GM12878 (cell line): Measurements from ENCODE around the gene PLPPR1. TPM values are rescaled to one million over a fixed set of nuclear protein-coding genes. Genes with fewer than 3 reads are reported as not detected.

Source experiments
- ATAC-seq: fragments of 200-7000 bp; cut with Tn5 transposase; 3 replicates; pipeline ENCODE4 v1.9.1; 2020; ENCODE audit warnings: mild to moderate bottlenecking, moderate library complexity
- BruUV-seq: library from RNA; stranded (reverse); fragments of 400-500 nt; replicated peaks from 2 replicates; lab custom pipeline; 2021; lab: Mats Ljungman, UMichigan
- CTCF ChIA-PET: fragments of 300-600 bp; sonication (Branson Sonifier 250); formaldehyde crosslinking; extraction: SDS; loops from one replicate; lab custom pipeline; 2021; ENCODE audit warnings: inconsistent platforms; lab: Yijun Ruan, JAX
- POLR2A ChIA-PET: fragments of 350-600 bp; formaldehyde crosslinking; extraction: SDS; loops from one replicate; lab custom pipeline; 2021; ENCODE audit warnings: inconsistent platforms; lab: Charles Lee
- RAD21 ChIA-PET: fragments of 300-600 bp; sonication (Branson Sonifier 250); formaldehyde crosslinking; loops from one replicate; lab custom pipeline; 2023; ENCODE audit warnings: antibody characterized with exemption; ENCODE audit not compliant: unreplicated experiment; lab: Charles Lee
- SMC1A ChIA-PET: fragments of 300-600 bp; sonication (Branson Sonifier 250); formaldehyde crosslinking; loops from one replicate; lab custom pipeline; 2023; ENCODE audit not compliant: unreplicated experiment, uncharacterized antibody; lab: Charles Lee
- DNase-seq: peaks from one replicate; pipeline ENCODE4 v3.0.0-alpha.2; 2011; ENCODE audit warnings: low read depth, low spot score
- FAIRE-seq: peaks from 3 replicates; lab custom pipeline; 2011; peaks lifted over from hg19 to GRCh38; lab: Jason Lieb, UNC
- H2AFZ ChIP-seq: 2 replicates; pipeline ENCODE4 v1.6.0; 2011; ENCODE audit warnings: low read depth, low read length, control low read depth; ENCODE audit not compliant: control insufficient read depth
- H3K27ac ChIP-seq: 2 replicates; pipeline ENCODE4 v1.5.1; 2011; ENCODE audit warnings: control low read depth; ENCODE audit not compliant: control insufficient read depth, insufficient read depth
- H3K27me3 ChIP-seq, 2 experiments: replicated peaks in 1 of 2; 2 replicates each; pipeline versions ENCODE4 v1.6.0 to v1.6.1; 2011; ENCODE audit warnings: low read length in 1 of 2; ENCODE audit not compliant: control insufficient read depth in 2 of 2, insufficient read depth in 2 of 2
- H3K36me3 ChIP-seq, 2 experiments: 2 replicates each; pipeline ENCODE4 v1.5.1; 2011; ENCODE audit warnings: low read length in 1 of 2; ENCODE audit not compliant: control insufficient read depth in 2 of 2, insufficient read depth in 2 of 2
- H3K4me1 ChIP-seq: 2 replicates; pipeline ENCODE4 v1.6.1; 2011; ENCODE audit warnings: mild to moderate bottlenecking, low read length, moderate library complexity, mixed read lengths; ENCODE audit not compliant: control insufficient read depth, insufficient read depth
- H3K4me2 ChIP-seq: 2 replicates; pipeline ENCODE4 v1.6.0; 2011; ENCODE audit warnings: control low read depth; ENCODE audit not compliant: control insufficient read depth, insufficient read depth
- H3K4me3 ChIP-seq: fragments of 200-600 bp; sonication (generic); 2 replicates; pipeline ENCODE4 v1.5.1; 2016
- H3K79me2 ChIP-seq: 2 replicates; pipeline ENCODE4 v1.6.0; 2011; ENCODE audit warnings: low read length; ENCODE audit not compliant: control insufficient read depth, insufficient read depth
- H3K9ac ChIP-seq: 2 replicates; pipeline ENCODE4 v1.8.0; 2011; ENCODE audit warnings: low read length, control low read depth, mixed read lengths; ENCODE audit not compliant: control insufficient read depth, insufficient read depth
- H3K9me3 ChIP-seq: replicated peaks from 3 replicates; pipeline ENCODE4 v1.5.1; 2011; ENCODE audit warnings: mild to moderate bottlenecking, low read length; ENCODE audit not compliant: control insufficient read depth, insufficient read depth
- H4K20me1 ChIP-seq: 2 replicates; pipeline ENCODE4 v1.6.0; 2011; ENCODE audit not compliant: control insufficient read depth, insufficient read depth
- BACH1 ChIP-seq: fragments of 450-650 bp; IDR thresholded peaks from 2 replicates; pipeline ENCODE4 v1.6.1; 2017; ENCODE audit warnings: mild to moderate bottlenecking, borderline replicate concordance
- EED ChIP-seq: sonication (generic); IDR thresholded peaks from 2 replicates; pipeline ENCODE4 v1.6.1; 2016; ENCODE audit warnings: antibody characterized with exemption, low read depth
- EGR1 ChIP-seq, 2 experiments: IDR thresholded peaks; 1 replicate in 1 of 2; 2 replicates in 1 of 2; pipeline ENCODE4 v1.6.1; 2011 to 2012; ENCODE audit warnings: low read depth in 2 of 2, low read length in 2 of 2, borderline replicate concordance in 1 of 2, mild to moderate bottlenecking in 1 of 2, moderate library complexity in 1 of 2
- EZH2 ChIP-seq: IDR thresholded peaks from 2 replicates; pipeline ENCODE4 v1.6.1; 2012; ENCODE audit warnings: low read depth, mild to moderate bottlenecking, control low read depth, inconsistent platforms, low read length, borderline replicate concordance; ENCODE audit not compliant: control insufficient read depth
- HDGF ChIP-seq: fragments of 450-650 bp; IDR thresholded peaks from 2 replicates; pipeline ENCODE4 v1.6.1; 2016; ENCODE audit warnings: antibody characterized with exemption
- NBN ChIP-seq: fragments of 450-650 bp; IDR thresholded peaks from 2 replicates; pipeline ENCODE4 v1.6.1; 2016
- NFYA ChIP-seq: IDR thresholded peaks from 2 replicates; pipeline ENCODE4 v1.6.1; 2011; ENCODE audit warnings: low read depth, mild to moderate bottlenecking, low read length, improper control_type of control experiment, borderline replicate concordance
- SMC3 ChIP-seq: IDR thresholded peaks from 2 replicates; pipeline ENCODE4 v1.6.1; 2011; ENCODE audit warnings: low read length, improper control_type of control experiment, borderline replicate concordance
- TCF12 ChIP-seq: IDR thresholded peaks from 2 replicates; pipeline ENCODE4 v1.6.1; 2011; ENCODE audit warnings: low read depth, mild to moderate bottlenecking, low read length
- ZNF217 ChIP-seq: fragments of 450-650 bp; IDR thresholded peaks from 2 replicates; pipeline ENCODE4 v1.6.1; 2017; ENCODE audit warnings: antibody characterized with exemption, mild to moderate bottlenecking
- in situ Hi-C: fragments of 300-500 bp; cut with MboI; formaldehyde crosslinking; loops from 9 replicates; pipeline ENCODE4 v1.14.3; 2018; ENCODE audit warnings: mixed read lengths
- intact Hi-C: fragments of 100-400 bp; cut with micrococcal nuclease; formaldehyde crosslinking; loops from one replicate; pipeline ENCODE4 v1.14.2; 2022; ENCODE audit not compliant: unreplicated experiment
- polyA plus RNA-seq, 11 experiments: library from polyadenylated mRNA; depleted of rRNA in 4 of 11; unstranded in 6 of 11; stranded (reverse) in 5 of 11; fragments of >200 nt; fragmentation: Nextera tagmentation in 4 of 11; fragmentation: Illumina TruSeq in 1 of 11; extraction: Ambion mirVana in 4 of 11; extraction: Trizol in 1 of 11; gene quantifications; 1 replicate in 1 of 11; 2 replicates in 10 of 11; pipeline versions ENCODE4 v1.2.1 to v1.2.3, GENCODE V29; 2011 to 2016; ENCODE audit warnings: inconsistent platforms in 2 of 11, missing spikeins in 2 of 11, low read depth in 1 of 11
- total RNA-seq, 4 experiments: library from RNA; depleted of rRNA in 3 of 4; stranded (reverse); fragments of >200 nt in 3 of 4; fragmentation: Illumina TruSeq in 1 of 4; extraction: Trizol in 1 of 4; gene quantifications; 2 replicates each; pipeline versions ENCODE4 v1.2.1 to v1.2.3, GENCODE V29; 2013 to 2021
- TF ChIP-seq, protein P1 (sequence below): fragments of 150-350 bp; IDR thresholded peaks from 2 replicates; pipeline ENCODE4 v1.6.1; 2016; ENCODE audit warnings: low read depth, low read length
- TF ChIP-seq, protein P2 (sequence below): fragments of 450-650 bp; formaldehyde crosslinking; IDR thresholded peaks from 2 replicates; pipeline ENCODE4 v1.5.0; 2022; ENCODE audit warnings: mild to moderate bottlenecking, missing genetic modification characterization
- TF ChIP-seq, protein P3 (sequence below): fragments of 450-650 bp; IDR thresholded peaks from 2 replicates; pipeline ENCODE4 v1.6.1; 2016; ENCODE audit warnings: mild to moderate bottlenecking
- TF ChIP-seq, protein P4 (sequence below): fragments of 450-650 bp; IDR thresholded peaks from 2 replicates; pipeline ENCODE4 v1.6.1; 2017; ENCODE audit warnings: mild to moderate bottlenecking, moderate library complexity

PLPPR1 gene
- total and polyA plus RNA-seq, 10 of the 15 experiments (the other 5 are each of a cell fraction or from before 2014, with no cell fraction given) = 0.69 TPM; not detected in 9

- Histone ChIP-seq H2AFZ (no peak overlapping the region), H3K27me3 (no peaks in the 10 kb centered on the region), H3K4me1 (peaks cover 4% of the 10 kb centered on the region), H3K9me3 (no peaks in the 10 kb centered on the region; the same call in 2 of the 3 replicates), H3K79me2 (no peaks in the 10 kb centered on the region), H3K4me2 (no peak overlapping the region), H3K9ac (no peak overlapping the region), H4K20me1 (no peaks in the 10 kb centered on the region), H3K27ac (no peak overlapping the region), H3K36me3 (no peaks in the 10 kb centered on the region), H3K4me3 (no peak overlapping the region)
- ATAC-seq (no peak), FAIRE-seq (no peak), DNase-seq (no peak)
- no TSS peak for BruUV-seq
- ChIA-PET POLR2A (no interaction called here), RAD21 (no interaction called here), SMC1A (no interaction called here), CTCF (no interaction called here)
- in situ Hi-C loops = no loop called here
- intact Hi-C loops = no loop called here
- TF ChIP-seq NFYA = no peak
- TF ChIP-seq HDGF = no peak
- no peak for TF ChIP-seq EED
- TF ChIP-seq, protein P1, sequence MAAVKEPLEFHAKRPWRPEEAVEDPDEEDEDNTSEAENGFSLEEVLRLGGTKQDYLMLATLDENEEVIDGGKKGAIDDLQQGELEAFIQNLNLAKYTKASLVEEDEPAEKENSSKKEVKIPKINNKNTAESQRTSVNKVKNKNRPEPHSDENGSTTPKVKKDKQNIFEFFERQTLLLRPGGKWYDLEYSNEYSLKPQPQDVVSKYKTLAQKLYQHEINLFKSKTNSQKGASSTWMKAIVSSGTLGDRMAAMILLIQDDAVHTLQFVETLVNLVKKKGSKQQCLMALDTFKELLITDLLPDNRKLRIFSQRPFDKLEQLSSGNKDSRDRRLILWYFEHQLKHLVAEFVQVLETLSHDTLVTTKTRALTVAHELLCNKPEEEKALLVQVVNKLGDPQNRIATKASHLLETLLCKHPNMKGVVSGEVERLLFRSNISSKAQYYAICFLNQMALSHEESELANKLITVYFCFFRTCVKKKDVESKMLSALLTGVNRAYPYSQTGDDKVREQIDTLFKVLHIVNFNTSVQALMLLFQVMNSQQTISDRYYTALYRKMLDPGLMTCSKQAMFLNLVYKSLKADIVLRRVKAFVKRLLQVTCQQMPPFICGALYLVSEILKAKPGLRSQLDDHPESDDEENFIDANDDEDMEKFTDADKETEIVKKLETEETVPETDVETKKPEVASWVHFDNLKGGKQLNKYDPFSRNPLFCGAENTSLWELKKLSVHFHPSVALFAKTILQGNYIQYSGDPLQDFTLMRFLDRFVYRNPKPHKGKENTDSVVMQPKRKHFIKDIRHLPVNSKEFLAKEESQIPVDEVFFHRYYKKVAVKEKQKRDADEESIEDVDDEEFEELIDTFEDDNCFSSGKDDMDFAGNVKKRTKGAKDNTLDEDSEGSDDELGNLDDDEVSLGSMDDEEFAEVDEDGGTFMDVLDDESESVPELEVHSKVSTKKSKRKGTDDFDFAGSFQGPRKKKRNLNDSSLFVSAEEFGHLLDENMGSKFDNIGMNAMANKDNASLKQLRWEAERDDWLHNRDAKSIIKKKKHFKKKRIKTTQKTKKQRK = no peak
- TF ChIP-seq, protein P2, sequence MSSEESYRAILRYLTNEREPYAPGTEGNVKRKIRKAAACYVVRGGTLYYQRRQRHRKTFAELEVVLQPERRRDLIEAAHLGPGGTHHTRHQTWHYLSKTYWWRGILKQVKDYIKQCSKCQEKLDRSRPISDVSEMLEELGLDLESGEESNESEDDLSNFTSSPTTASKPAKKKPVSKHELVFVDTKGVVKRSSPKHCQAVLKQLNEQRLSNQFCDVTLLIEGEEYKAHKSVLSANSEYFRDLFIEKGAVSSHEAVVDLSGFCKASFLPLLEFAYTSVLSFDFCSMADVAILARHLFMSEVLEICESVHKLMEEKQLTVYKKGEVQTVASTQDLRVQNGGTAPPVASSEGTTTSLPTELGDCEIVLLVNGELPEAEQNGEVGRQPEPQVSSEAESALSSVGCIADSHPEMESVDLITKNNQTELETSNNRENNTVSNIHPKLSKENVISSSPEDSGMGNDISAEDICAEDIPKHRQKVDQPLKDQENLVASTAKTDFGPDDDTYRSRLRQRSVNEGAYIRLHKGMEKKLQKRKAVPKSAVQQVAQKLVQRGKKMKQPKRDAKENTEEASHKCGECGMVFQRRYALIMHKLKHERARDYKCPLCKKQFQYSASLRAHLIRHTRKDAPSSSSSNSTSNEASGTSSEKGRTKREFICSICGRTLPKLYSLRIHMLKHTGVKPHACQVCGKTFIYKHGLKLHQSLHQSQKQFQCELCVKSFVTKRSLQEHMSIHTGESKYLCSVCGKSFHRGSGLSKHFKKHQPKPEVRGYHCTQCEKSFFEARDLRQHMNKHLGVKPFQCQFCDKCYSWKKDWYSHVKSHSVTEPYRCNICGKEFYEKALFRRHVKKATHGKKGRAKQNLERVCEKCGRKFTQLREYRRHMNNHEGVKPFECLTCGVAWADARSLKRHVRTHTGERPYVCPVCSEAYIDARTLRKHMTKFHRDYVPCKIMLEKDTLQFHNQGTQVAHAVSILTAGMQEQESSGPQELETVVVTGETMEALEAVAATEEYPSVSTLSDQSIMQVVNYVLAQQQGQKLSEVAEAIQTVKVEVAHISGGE = no peak
- TF ChIP-seq, protein P3, sequence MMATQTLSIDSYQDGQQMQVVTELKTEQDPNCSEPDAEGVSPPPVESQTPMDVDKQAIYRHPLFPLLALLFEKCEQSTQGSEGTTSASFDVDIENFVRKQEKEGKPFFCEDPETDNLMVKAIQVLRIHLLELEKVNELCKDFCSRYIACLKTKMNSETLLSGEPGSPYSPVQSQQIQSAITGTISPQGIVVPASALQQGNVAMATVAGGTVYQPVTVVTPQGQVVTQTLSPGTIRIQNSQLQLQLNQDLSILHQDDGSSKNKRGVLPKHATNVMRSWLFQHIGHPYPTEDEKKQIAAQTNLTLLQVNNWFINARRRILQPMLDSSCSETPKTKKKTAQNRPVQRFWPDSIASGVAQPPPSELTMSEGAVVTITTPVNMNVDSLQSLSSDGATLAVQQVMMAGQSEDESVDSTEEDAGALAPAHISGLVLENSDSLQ = no peak
- TF ChIP-seq, protein P4, sequence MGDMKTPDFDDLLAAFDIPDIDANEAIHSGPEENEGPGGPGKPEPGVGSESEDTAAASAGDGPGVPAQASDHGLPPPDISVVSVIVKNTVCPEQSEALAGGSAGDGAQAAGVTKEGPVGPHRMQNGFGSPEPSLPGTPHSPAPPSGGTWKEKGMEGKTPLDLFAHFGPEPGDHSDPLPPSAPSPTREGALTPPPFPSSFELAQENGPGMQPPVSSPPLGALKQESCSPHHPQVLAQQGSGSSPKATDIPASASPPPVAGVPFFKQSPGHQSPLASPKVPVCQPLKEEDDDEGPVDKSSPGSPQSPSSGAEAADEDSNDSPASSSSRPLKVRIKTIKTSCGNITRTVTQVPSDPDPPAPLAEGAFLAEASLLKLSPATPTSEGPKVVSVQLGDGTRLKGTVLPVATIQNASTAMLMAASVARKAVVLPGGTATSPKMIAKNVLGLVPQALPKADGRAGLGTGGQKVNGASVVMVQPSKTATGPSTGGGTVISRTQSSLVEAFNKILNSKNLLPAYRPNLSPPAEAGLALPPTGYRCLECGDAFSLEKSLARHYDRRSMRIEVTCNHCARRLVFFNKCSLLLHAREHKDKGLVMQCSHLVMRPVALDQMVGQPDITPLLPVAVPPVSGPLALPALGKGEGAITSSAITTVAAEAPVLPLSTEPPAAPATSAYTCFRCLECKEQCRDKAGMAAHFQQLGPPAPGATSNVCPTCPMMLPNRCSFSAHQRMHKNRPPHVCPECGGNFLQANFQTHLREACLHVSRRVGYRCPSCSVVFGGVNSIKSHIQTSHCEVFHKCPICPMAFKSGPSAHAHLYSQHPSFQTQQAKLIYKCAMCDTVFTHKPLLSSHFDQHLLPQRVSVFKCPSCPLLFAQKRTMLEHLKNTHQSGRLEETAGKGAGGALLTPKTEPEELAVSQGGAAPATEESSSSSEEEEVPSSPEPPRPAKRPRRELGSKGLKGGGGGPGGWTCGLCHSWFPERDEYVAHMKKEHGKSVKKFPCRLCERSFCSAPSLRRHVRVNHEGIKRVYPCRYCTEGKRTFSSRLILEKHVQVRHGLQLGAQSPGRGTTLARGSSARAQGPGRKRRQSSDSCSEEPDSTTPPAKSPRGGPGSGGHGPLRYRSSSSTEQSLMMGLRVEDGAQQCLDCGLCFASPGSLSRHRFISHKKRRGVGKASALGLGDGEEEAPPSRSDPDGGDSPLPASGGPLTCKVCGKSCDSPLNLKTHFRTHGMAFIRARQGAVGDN = no peak
- TF ChIP-seq EGR1 (IDR thresholded peaks at IDR 0.05; ENCODE audit: borderline replicate concordance in 1 of 2, low read depth in 2 of 2, low read length in 2 of 2) = no peak
- TF ChIP-seq ZNF217 = no peak
- TF ChIP-seq SMC3 = no peak
- no peak for TF ChIP-seq TCF12
- no peak for TF ChIP-seq NBN
- TF ChIP-seq EZH2 = no peak
- no peak for TF ChIP-seq BACH1
Measured at GRCh38 chr9:101128623-101129022, 100.1 kb downstream of the PLPPR1 start.
